BE2C (cell line): ENCODE measurements around the gene PTGR3.

Experiments used
- DNase-seq: peaks from one replicate; pipeline ENCODE4 v3.0.0-alpha.2; 2020
- H3K27me3 ChIP-seq: fragments of 250-450 bp; sonication (Bioruptor Pico); 2 replicates; pipeline ENCODE4 v1.5.1; 2020; ENCODE audit warnings: mild to moderate bottlenecking
- H3K36me3 ChIP-seq: fragments of 250-450 bp; sonication (Bioruptor Pico); 2 replicates; pipeline ENCODE4 v1.5.1; 2020; ENCODE audit warnings: mild to moderate bottlenecking
- H3K4me1 ChIP-seq: fragments of 250-450 bp; sonication (Bioruptor Pico); 2 replicates; pipeline ENCODE4 v1.5.1; 2020
- H3K4me3 ChIP-seq: 2 replicates; pipeline ENCODE4 v1.5.1; 2011; ENCODE audit warnings: low read depth, low read length
- H3K9me3 ChIP-seq: fragments of 250-450 bp; sonication (Bioruptor Pico); 2 replicates; pipeline ENCODE4 v1.5.1; 2020
- CTCF ChIP-seq: IDR thresholded peaks from 2 replicates; pipeline ENCODE4 v1.5.1; 2012; ENCODE audit warnings: mild to moderate bottlenecking, low read depth, low read length

Gene PTGR3

GRCh38 chr18:75183973-75184493 lies 24.9 kb downstream of the PTGR3 start:
- no peaks in the 10 kb centered on the region for H3K27me3 ChIP-seq
- no peak for TF ChIP-seq CTCF
- H3K4me1 ChIP-seq: no peaks in the 10 kb centered on the region
- H3K36me3 ChIP-seq: no peaks in the 10 kb centered on the region
- H3K4me3 ChIP-seq: no peak overlapping the region
- H3K9me3 ChIP-seq: no peaks in the 10 kb centered on the region
- no peak for DNase-seq

- no peak overlapping the region for H3K4me3 ChIP-seq
- no peaks in the 10 kb centered on the region for H3K36me3 ChIP-seq
- no peaks in the 10 kb centered on the region for H3K9me3 ChIP-seq
- no peaks in the 10 kb centered on the region for H3K27me3 ChIP-seq
- no peaks in the 10 kb centered on the region for H3K4me1 ChIP-seq
- no peak for DNase-seq
- TF ChIP-seq CTCF: no peak
Observed at GRCh38 chr18:75183524-75183923, 25.4 kb downstream of the PTGR3 start.

- no peaks in the 10 kb centered on the region for H3K27me3 ChIP-seq
- H3K4me1 ChIP-seq: no peaks in the 10 kb centered on the region
- H3K9me3 ChIP-seq: no peaks in the 10 kb centered on the region
- no peak overlapping the region for H3K4me3 ChIP-seq
- no peaks in the 10 kb centered on the region for H3K36me3 ChIP-seq
- no peak for TF ChIP-seq CTCF
- DNase-seq: no peak
Observed at GRCh38 chr18:75179819-75180600, 28.9 kb downstream of the PTGR3 start.

GRCh38 chr18:75178376-75178775 lies 30.6 kb downstream of the PTGR3 start:
- Histone ChIP-seq H3K4me1 (no peaks in the 10 kb centered on the region), H3K27me3 (no peaks in the 10 kb centered on the region), H3K9me3 (no peaks in the 10 kb centered on the region), H3K4me3 (no peak overlapping the region), H3K36me3 (no peaks in the 10 kb centered on the region)
- DNase-seq: no peak
- no peak for TF ChIP-seq CTCF

GRCh38 chr18:75176849-75177248 lies 32.1 kb downstream of the PTGR3 start:
- no peaks in the 10 kb centered on the region for H3K27me3 ChIP-seq
- DNase-seq: no peak
- H3K9me3 ChIP-seq: no peaks in the 10 kb centered on the region
- no peaks in the 10 kb centered on the region for H3K36me3 ChIP-seq
- H3K4me3 ChIP-seq: no peak overlapping the region
- no peak for TF ChIP-seq CTCF
- no peaks in the 10 kb centered on the region for H3K4me1 ChIP-seq

- H3K36me3 ChIP-seq: no peaks in the 10 kb centered on the region
- no peaks in the 10 kb centered on the region for H3K27me3 ChIP-seq
- no peak for DNase-seq
- no peaks in the 10 kb centered on the region for H3K4me1 ChIP-seq
- no peak overlapping the region for H3K4me3 ChIP-seq
- no peaks in the 10 kb centered on the region for H3K9me3 ChIP-seq
- TF ChIP-seq CTCF: no peak
Observed at GRCh38 chr18:75173738-75174137, 35.2 kb downstream of the PTGR3 start.
